SU-DHL-6 (cell line): ENCODE results near the gene ORM2.

Experiments
- H2AFZ ChIP-seq: fragments of 200-600 bp; sonication (generic); 2 replicates; pipeline ENCODE4 v1.6.1; 2014; ENCODE audit warnings: low read depth, mild to moderate bottlenecking, moderate library complexity, mixed read lengths, antibody characterized with exemption, low read length; ENCODE audit not compliant: severe bottlenecking
- H3F3A ChIP-seq: fragments of 200-600 bp; shearing (Covaris generic); 2 replicates; pipeline ENCODE4 v1.6.0; 2016; ENCODE audit warnings: antibody characterized with exemption, mild to moderate bottlenecking; ENCODE audit not compliant: insufficient read depth
- H3K27ac ChIP-seq: fragments of 200-600 bp; sonication (generic); 2 replicates; pipeline ENCODE4 v1.5.1; 2016; ENCODE audit warnings: low read depth, mild to moderate bottlenecking, low read length, moderate library complexity, mixed read lengths
- H3K27me3 ChIP-seq: fragments of 200-600 bp; sonication (generic), shearing (Covaris generic); 2 replicates; pipeline ENCODE4 v1.6.0; 2014; ENCODE audit warnings: mild to moderate bottlenecking, low read length
- H3K36me3 ChIP-seq: fragments of 200-600 bp; sonication (generic); 2 replicates; pipeline ENCODE4 v1.6.1; 2014; ENCODE audit warnings: mild to moderate bottlenecking, low read length, mixed read lengths
- H3K4me2 ChIP-seq: fragments of 300-600, 200-600 bp; shearing (Covaris generic), sonication (generic); 2 replicates; pipeline ENCODE4 v1.6.0; 2014; ENCODE audit warnings: low read length, low read depth, mild to moderate bottlenecking; ENCODE audit not compliant: poor library complexity, severe bottlenecking
- H3K4me3 ChIP-seq: fragments of 200-600 bp; sonication (generic); 2 replicates; pipeline ENCODE4 v1.5.1; 2014; ENCODE audit warnings: antibody characterized with exemption, low read length, mild to moderate bottlenecking, mixed read lengths; ENCODE audit not compliant: insufficient read depth, poor library complexity, severe bottlenecking
- H3K79me2 ChIP-seq: fragments of 200-600 bp; sonication (generic); 2 replicates; pipeline ENCODE4 v1.6.1; 2014; ENCODE audit warnings: mild to moderate bottlenecking, low read length, moderate library complexity; ENCODE audit not compliant: insufficient read depth
- H3K9ac ChIP-seq: fragments of 200-600 bp; sonication (generic); 2 replicates; pipeline ENCODE4 v1.7.0; 2014; ENCODE audit warnings: mild to moderate bottlenecking, low read length
- H3K9me2 ChIP-seq: fragments of 200-600 bp; sonication (generic); replicated peaks from 2 replicates; pipeline ENCODE4 v1.6.1; 2014; ENCODE audit warnings: low read length; ENCODE audit not compliant: insufficient read depth
- H3K9me3 ChIP-seq: fragments of 200-600 bp; sonication (generic); 2 replicates; pipeline ENCODE4 v1.6.1; 2014; ENCODE audit warnings: low read length, mixed read lengths; ENCODE audit not compliant: insufficient read depth
- H4K20me1 ChIP-seq: fragments of 200-600 bp; sonication (generic); 2 replicates; pipeline ENCODE4 v1.6.1; 2014; ENCODE audit warnings: low read depth, mild to moderate bottlenecking, antibody characterized with exemption, low read length, moderate library complexity, mixed read lengths
- CTCF ChIP-seq: fragments of 200-600 bp; sonication (generic); IDR thresholded peaks from one replicate; pipeline ENCODE4 v1.5.1; 2017; ENCODE audit warnings: antibody characterized with exemption, mild to moderate bottlenecking, low read length, moderate library complexity; ENCODE audit not compliant: insufficient read depth, poor library complexity, severe bottlenecking
- EZH2phosphoT487 ChIP-seq: fragments of 200-600 bp; sonication (generic), shearing (Covaris generic); conservative IDR thresholded peaks from 2 replicates; pipeline ENCODE4 v1.6.1; 2018; ENCODE audit warnings: mild to moderate bottlenecking, antibody characterized with exemption, low read length, moderate library complexity, mixed read lengths

ORM2 gene

GRCh38 chr9:114313186-114313585 lies 16.5 kb upstream of the ORM2 start:
- Histone ChIP-seq H3K4me3 (no peak overlapping the region), H3K4me2 (no peak overlapping the region), H3K27me3 (no peaks in the 10 kb centered on the region), H3K36me3 (no peaks in the 10 kb centered on the region), H3K9me2 (no peaks in the 10 kb centered on the region), H3K79me2 (no peaks in the 10 kb centered on the region), H3F3A (no peaks in the 10 kb centered on the region), H4K20me1 (no peaks in the 10 kb centered on the region), H3K27ac (no peak overlapping the region), H3K9me3 (no peaks in the 10 kb centered on the region), H2AFZ (no peak overlapping the region), H3K9ac (no peak overlapping the region)
- TF ChIP-seq CTCF (no peak), EZH2phosphoT487 (no peak)

DNA sequence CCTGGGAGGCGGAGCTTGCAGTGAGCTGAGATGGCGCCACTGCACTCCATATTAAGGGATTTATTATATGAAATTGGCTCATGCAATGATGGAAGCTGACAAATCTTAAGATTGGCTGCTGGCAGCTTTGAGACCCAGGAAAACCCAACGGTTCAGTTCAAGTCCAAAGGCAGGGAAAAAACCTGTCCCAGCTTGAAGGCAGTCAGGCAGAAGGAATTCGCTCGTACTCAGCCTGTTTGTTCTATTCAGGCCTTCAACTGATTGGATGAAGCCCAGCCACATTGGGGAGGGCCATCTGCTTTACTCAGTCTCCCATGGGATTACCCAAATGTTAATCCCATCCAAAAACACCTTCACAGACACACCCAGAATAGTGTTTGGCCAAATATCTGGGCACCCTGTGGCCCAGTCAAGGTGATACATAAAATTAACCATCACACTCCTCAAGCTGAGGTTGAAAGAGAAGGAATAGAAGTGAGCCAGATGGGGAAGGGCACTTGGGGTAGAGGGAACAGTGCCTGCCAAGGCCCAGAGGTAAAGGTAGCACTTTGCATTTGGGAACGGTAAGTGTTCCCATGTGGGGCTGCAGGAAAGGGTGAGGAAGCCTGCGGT lies 15.3 kb upstream of the ORM2 start:
- Histone ChIP-seq H2AFZ (no peak overlapping the region), H3K79me2 (no peaks in the 10 kb centered on the region), H3K9me3 (no peaks in the 10 kb centered on the region), H3K4me3 (no peak overlapping the region), H3K4me2 (no peak overlapping the region), H3K9me2 (no peaks in the 10 kb centered on the region), H3F3A (no peaks in the 10 kb centered on the region), H4K20me1 (no peaks in the 10 kb centered on the region), H3K27ac (no peak overlapping the region), H3K36me3 (no peaks in the 10 kb centered on the region), H3K27me3 (no peaks in the 10 kb centered on the region), H3K9ac (no peak overlapping the region)
- TF ChIP-seq EZH2phosphoT487 (no peak), CTCF (no peak)

- Histone ChIP-seq H3K27ac (no peak overlapping the region), H3K4me2 (no peak overlapping the region), H3K79me2 (no peaks in the 10 kb centered on the region), H3K9me2 (no peaks in the 10 kb centered on the region), H3K36me3 (no peaks in the 10 kb centered on the region), H3K9ac (no peak overlapping the region), H3K9me3 (no peaks in the 10 kb centered on the region), H3K27me3 (no peaks in the 10 kb centered on the region), H4K20me1 (no peaks in the 10 kb centered on the region), H2AFZ (no peak overlapping the region), H3K4me3 (no peak overlapping the region), H3F3A (no peaks in the 10 kb centered on the region)
- TF ChIP-seq EZH2phosphoT487: no peak
- no peak for TF ChIP-seq CTCF
Measured at GRCh38 chr9:114314881-114315722, 14.6 kb upstream of the ORM2 start.
